Activated CD4-positive, alpha-beta T cell treated with anti-CD3 and anti-CD28 coated beads for 36 hours (primary cell): ENCODE data around the gene ST6GAL1. TPM values are rescaled to one million over a fixed set of nuclear protein-coding genes. Genes with fewer than 3 reads are reported as not detected.

Source experiments
- ATAC-seq: fragments of 200-7000 bp; cut with Tn5 transposase; one replicate; pipeline ENCODE4 v1.10.0; 2021; ENCODE audit warnings: mild to moderate bottlenecking, moderate library complexity
- CTCF ChIA-PET: fragments of 350-600 bp; sonication (Branson Sonifier 250); formaldehyde crosslinking; loops from one replicate; lab custom pipeline; 2021; ENCODE audit warnings: antibody characterized with exemption; lab: Charles Lee
- POLR2A ChIA-PET: fragments of 350-600 bp; sonication (Branson Sonifier 250); formaldehyde crosslinking; loops from one replicate; lab custom pipeline; 2021; ENCODE audit warnings: antibody characterized with exemption, inconsistent platforms; lab: Charles Lee
- DNase-seq: peaks from one replicate; pipeline ENCODE4 v3.0.0-alpha.2; 2020
- H3K27ac Mint-ChIP-seq: one replicate; pipeline ENCODE4 v1.8.0; 2021; ENCODE audit warnings: mixed read lengths
- H3K27me3 Mint-ChIP-seq: one replicate; pipeline ENCODE4 v1.8.0; 2021; ENCODE audit warnings: mixed read lengths
- H3K36me3 Mint-ChIP-seq: one replicate; pipeline ENCODE4 v1.8.0; 2021; ENCODE audit warnings: low read depth, mixed read lengths
- H3K4me1 Mint-ChIP-seq: one replicate; pipeline ENCODE4 v1.8.0; 2021; ENCODE audit warnings: mixed read lengths
- H3K4me3 Mint-ChIP-seq: one replicate; pipeline ENCODE4 v1.8.0; 2021; ENCODE audit warnings: mild to moderate bottlenecking, moderate library complexity, mixed read lengths
- H3K9me3 Mint-ChIP-seq: one replicate; pipeline ENCODE4 v1.8.0; 2021; ENCODE audit warnings: low read depth, mixed read lengths
- intact Hi-C, 2 experiments: fragments of 100-400 bp; cut with DNase I in 1 of 2; cut with micrococcal nuclease in 1 of 2; formaldehyde crosslinking; loops; one replicate each; pipeline versions ENCODE4 v1.14.2 to v1.15.1; 2022 to 2024; cut with DNase I, micrococcal nuclease
- total RNA-seq, 2 experiments: library from RNA; stranded (reverse); gene quantifications; one replicate each; pipeline ENCODE4 v1.2.3, GENCODE V29; 2021

ST6GAL1 gene
- total RNA-seq, 2 experiments from 2014 or later, result 86.6 to 111 TPM

DNA sequence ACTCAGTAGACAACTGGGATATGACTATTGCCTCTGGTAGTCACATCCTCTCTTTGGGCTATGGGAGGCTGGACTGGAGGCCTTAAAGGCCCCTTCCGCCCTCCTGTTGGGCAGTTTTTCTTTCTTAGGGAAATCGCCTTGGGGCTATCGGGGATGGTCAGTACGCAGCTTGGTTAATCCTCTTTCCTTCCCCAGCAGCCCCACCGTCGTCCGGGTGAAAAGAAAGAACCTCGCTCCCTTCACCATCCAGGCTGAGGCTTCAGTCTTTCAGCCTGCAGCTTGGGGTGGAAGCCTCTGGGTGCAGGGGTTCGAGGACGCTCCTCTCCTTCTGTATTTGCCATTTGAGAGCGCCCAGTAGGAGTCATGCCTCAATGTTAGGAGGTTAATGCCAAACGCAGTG, 641 bp upstream of the ST6GAL1 start:
- Mint-ChIP-seq H3K9me3 (no peaks in the 10 kb centered on the region), H3K27ac (no peak overlapping the region), H3K27me3 (no peaks in the 10 kb centered on the region), H3K36me3 (peaks cover 26% of the 10 kb centered on the region), H3K4me1 (peaks cover 27% of the 10 kb centered on the region), H3K4me3 (peak overlapping the region; percentile 90)
- CTCF ChIA-PET, result interaction anchor here (1.6 to 8.2 kb wide), 2 partner anchors 80 to 96 kb away, joined by 4 to 48 read pairs; no protein-coding TSS in a partner anchor
- intact Hi-C loops, result loop anchor here (1.0 to 5.0 kb wide), 10 partner anchors 21 to 992 kb away; partner anchors contain the start of genes DNAJB11 (in 1 of the 2), RPL39L (in 1 of the 2) and TRA2B (in 1 of the 2)
- ATAC-seq (no peak), DNase-seq (no peak)
- POLR2A ChIA-PET, result no interaction called here

DNA sequence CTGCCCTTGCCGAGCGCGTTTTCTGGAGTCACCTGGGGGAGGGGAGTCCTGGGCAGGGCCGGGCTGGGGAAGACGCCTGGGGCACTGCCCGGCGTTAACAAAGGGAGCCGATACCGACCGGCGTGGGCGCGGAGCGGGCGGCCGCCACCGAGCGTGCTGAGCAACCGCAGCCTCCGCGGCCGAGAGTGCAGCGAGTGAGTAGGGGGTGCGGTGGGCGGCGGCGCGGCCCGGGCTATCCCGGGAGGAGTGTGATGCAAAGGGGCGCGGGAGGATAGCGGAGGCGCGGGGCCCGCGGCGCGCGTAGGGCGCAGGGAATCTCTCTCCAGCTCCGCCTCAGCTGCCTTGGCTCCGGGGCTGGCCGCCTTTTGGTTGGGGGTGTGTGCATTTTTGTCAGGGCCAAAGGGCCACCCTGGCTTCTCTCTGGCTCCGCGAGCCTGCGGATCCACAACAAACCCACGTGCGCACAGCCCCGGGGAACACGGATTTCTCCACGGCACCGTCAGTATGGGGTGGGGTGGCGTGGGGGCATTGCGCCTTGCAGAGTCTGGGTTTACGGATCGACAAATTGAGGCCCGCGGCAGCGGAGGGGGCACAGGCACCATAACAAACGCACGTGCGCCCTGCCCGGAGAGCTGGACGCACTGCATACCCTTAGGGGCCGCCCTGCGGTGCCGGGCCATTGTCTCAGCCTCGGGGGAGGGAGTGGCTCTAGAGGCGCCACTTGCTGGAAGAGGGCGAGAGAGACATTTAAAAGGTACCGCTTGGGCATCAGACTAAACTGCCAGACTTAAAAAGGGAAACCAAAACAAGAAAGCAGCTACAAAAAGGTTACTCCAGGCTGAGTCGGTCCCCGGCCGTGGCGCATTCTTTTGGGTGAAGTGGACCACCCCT, 560 bp downstream of the ST6GAL1 start:
- peaks cover 36% of the 10 kb centered on the region for H3K36me3 Mint-ChIP-seq
- H3K27ac Mint-ChIP-seq, result peak overlapping the region; percentile 96
- H3K4me1 Mint-ChIP-seq, result peaks cover 35% of the 10 kb centered on the region
- intact Hi-C loops, result loop anchor here (1.0 to 5.0 kb wide), 14 partner anchors 22 to 994 kb away; partner anchors contain the start of genes DNAJB11 (in 1 of the 2), RPL39L (in 1 of the 2) and TRA2B (in 1 of the 2)
- peak; percentile 80 for ATAC-seq
- peak; percentile 79 for DNase-seq
- H3K4me3 Mint-ChIP-seq, result peak overlapping the region; percentile 90
- no peaks in the 10 kb centered on the region for H3K27me3 Mint-ChIP-seq
- CTCF ChIA-PET, result interaction anchor here (0.6 to 8.2 kb wide), 19 partner anchors 10 to 234 kb away, joined by 3 to 48 read pairs (median 4); no protein-coding TSS in a partner anchor
- H3K9me3 Mint-ChIP-seq, result no peaks in the 10 kb centered on the region
- POLR2A ChIA-PET, result interaction anchor here (0.6 to 1.9 kb wide), 9 partner anchors 12 to 993 kb away, joined by 3 to 15 read pairs (median 4); partner anchors contain the start of gene TRA2B

DNA sequence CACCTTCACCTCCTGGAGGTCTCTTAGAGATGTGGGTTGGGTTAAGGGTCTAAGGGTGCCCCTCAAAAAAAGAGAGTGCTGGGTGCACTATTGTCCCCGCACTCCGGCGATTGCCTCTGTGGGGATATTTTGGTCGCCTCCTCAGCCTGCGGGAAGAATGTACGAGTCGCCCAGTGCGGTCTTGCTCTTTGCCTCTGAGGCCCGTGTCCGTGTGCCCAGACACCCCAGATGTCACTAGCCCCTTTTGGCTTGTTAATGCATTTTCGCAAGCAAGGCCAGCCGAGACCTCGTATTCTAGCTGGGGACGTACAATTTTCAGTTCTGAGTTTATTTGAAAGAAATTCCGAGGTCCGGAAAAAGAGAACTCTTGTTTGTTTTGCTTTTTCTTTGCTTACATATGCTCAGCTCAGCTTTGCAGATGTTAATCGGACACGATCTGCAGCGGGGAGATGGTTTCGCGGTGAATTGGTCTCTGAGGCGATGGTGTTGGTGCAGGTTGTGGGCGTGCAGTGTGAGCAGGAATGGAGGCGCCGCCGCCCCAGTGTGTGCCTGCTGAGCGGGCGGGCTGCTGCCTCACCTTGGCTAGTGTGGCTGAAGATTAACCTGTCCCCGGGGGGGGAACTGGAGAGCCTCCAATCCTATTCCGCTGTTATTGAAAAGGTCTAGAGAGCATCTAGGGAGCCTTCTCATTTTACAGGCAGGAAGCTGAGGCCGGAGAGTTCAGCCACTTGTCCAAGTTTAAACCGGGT, 1.4 kb downstream of the ST6GAL1 start:
- peaks cover 38% of the 10 kb centered on the region for H3K4me1 Mint-ChIP-seq
- H3K4me3 Mint-ChIP-seq, result peak overlapping the region; percentile 90
- ATAC-seq (peak; percentile 52), DNase-seq (peak; percentile 81)
- no peaks in the 10 kb centered on the region for H3K9me3 Mint-ChIP-seq
- CTCF ChIA-PET, result interaction anchor here (0.7 to 8.2 kb wide), 24 partner anchors 9 to 235 kb away, joined by 3 to 48 read pairs (median 4); partner anchors contain the start of gene RPL39L
- H3K36me3 Mint-ChIP-seq, result peaks cover 36% of the 10 kb centered on the region
- intact Hi-C loops, result loop anchor here (1.0 to 5.0 kb wide), 15 partner anchors 22 to 994 kb away; partner anchors contain the start of genes DNAJB11 (in 1 of the 2), RPL39L (in 1 of the 2) and TRA2B (in 1 of the 2)
- peak overlapping the region; percentile 96 for H3K27ac Mint-ChIP-seq
- H3K27me3 Mint-ChIP-seq, result no peaks in the 10 kb centered on the region
- POLR2A ChIA-PET, result interaction anchor here (0.6 to 1.9 kb wide), 8 partner anchors 11 to 994 kb away, joined by 3 to 15 read pairs (median 4); partner anchors contain the start of gene TRA2B

DNA sequence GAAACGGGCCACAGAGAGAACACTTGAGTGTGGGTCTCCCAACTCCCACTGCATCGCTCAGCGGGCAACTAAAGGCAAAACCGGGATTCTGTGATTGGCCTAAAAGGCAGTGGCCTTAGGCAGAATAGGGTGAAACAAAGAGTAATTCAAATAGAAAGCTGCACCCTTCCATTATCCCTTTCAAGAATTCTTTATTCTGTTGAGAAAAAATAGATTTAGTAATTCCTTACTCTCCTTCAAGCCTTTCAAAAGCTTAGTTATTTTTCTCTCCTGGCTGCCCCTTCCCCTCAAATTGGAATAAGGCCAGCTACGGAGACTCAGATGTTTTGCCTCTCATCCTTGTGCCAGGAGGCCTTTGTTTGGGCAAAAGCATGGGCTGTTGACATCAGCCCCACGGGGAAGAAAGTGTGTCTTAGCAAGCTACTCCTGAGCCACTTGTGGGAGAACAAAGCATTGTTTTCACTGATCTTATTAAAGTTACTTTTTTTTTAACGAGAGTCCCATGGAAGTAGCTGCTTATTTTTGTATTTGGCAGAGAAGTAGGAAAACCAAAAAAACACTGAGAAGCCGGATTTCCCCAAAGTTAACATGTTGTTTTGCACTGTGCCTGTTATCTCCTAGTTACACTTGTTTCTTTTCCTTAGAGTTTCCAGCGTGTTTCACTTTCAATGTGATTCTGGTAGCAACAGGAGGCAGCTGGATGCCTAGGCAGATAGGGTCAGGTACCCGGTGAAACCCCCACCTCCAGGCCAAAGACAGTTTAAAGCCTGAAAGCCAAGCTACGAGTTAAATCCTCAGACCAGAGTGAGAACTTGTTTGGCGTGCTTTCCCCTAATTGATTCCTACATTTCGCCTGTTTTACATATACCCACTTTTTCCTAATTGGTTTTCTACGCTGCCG, 2.2 kb downstream of the ST6GAL1 start:
- ATAC-seq (no peak), DNase-seq (no peak)
- no peaks in the 10 kb centered on the region for H3K27me3 Mint-ChIP-seq
- H3K4me3 Mint-ChIP-seq, result peak overlapping the region; percentile 90
- ChIA-PET POLR2A (interaction anchor here (0.6 to 1.9 kb wide), 7 partner anchors 16 to 249 kb away, joined by 3 to 15 read pairs (median 3); no protein-coding TSS in a partner anchor), CTCF (interaction anchor here (0.9 to 8.2 kb wide), 16 partner anchors 8 to 234 kb away, joined by 3 to 48 read pairs (median 4); partner anchors contain the start of gene RPL39L)
- H3K36me3 Mint-ChIP-seq, result peaks cover 42% of the 10 kb centered on the region
- intact Hi-C loops, result loop anchor here (1.0 to 5.0 kb wide), 6 partner anchors 21 to 995 kb away; partner anchors contain the start of genes DNAJB11 (in 1 of the 2) and TRA2B (in 1 of the 2)
- no peaks in the 10 kb centered on the region for H3K9me3 Mint-ChIP-seq
- peak overlapping the region; percentile 96 for H3K27ac Mint-ChIP-seq
- peaks cover 44% of the 10 kb centered on the region for H3K4me1 Mint-ChIP-seq

DNA sequence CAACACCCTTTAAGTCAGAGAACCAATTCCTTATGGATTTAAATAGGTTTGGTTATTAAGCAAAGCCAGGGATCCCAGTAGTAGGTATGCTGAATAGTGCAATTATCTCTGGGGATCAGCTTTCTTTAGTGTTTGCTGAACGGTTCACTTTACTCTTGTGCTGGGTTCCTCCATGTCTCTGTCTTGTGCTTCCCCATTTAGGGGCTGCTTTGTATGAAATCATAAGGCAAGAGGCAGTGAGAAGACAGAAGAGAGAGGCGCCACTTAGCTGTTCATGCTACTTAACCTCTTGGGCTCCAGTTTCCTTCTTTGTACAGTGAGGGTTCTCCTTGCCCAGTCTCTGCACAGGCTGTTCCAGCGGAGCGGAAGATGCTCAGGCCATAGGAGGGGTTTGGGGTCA, 3.5 kb downstream of the ST6GAL1 start:
- no peak overlapping the region for H3K27ac Mint-ChIP-seq

DNA sequence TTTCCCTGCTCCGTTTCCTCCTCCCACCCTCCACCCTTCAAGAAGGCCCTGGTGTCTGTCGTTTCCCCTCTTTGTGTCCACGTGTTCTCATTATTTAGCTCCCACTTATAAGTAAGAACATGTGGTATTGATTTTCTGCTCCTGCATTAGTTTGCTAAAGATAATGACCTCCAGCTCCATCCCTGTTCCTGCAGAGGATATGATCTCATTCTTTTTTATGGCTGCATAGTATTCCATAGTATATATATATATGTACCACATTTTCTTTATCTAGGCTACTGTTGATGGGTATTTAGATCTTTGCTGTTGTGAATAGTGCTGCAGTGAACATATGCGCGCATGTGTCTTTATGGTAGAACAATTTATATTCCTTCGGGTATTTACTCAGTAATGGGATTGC, 4.8 kb downstream of the ST6GAL1 start:
- ChIA-PET POLR2A (no interaction called here), CTCF (interaction anchor here (1.4 to 8.2 kb wide), 2 partner anchors 86 to 216 kb away, joined by 3 to 48 read pairs; no protein-coding TSS in a partner anchor)
- H3K4me1 Mint-ChIP-seq, result peaks cover 44% of the 10 kb centered on the region
- H3K4me3 Mint-ChIP-seq, result no peak overlapping the region
- intact Hi-C loops, result no loop called here
- H3K36me3 Mint-ChIP-seq, result peaks cover 47% of the 10 kb centered on the region
- ATAC-seq (no peak), DNase-seq (no peak)
- H3K9me3 Mint-ChIP-seq, result no peaks in the 10 kb centered on the region
- no peaks in the 10 kb centered on the region for H3K27me3 Mint-ChIP-seq
- H3K27ac Mint-ChIP-seq, result no peak overlapping the region

More for the DNA sequence above, 3.5 kb downstream of the ST6GAL1 start:
- DNase-seq (no peak), ATAC-seq (no peak)
- intact Hi-C loops, result loop anchor here (5.0 kb wide), 4 partner anchors 93 to 997 kb away; partner anchors contain the start of genes DNAJB11 (in 1 of the 2) and TRA2B (in 1 of the 2)
- Mint-ChIP-seq H3K36me3 (peaks cover 47% of the 10 kb centered on the region), H3K4me3 (no peak overlapping the region), H3K4me1 (peaks cover 45% of the 10 kb centered on the region), H3K27me3 (no peaks in the 10 kb centered on the region), H3K9me3 (no peaks in the 10 kb centered on the region)
- ChIA-PET POLR2A (no interaction called here), CTCF (interaction anchor here (0.6 to 8.2 kb wide), 2 partner anchors 84 to 266 kb away, joined by 3 to 48 read pairs; no protein-coding TSS in a partner anchor)

DNA sequence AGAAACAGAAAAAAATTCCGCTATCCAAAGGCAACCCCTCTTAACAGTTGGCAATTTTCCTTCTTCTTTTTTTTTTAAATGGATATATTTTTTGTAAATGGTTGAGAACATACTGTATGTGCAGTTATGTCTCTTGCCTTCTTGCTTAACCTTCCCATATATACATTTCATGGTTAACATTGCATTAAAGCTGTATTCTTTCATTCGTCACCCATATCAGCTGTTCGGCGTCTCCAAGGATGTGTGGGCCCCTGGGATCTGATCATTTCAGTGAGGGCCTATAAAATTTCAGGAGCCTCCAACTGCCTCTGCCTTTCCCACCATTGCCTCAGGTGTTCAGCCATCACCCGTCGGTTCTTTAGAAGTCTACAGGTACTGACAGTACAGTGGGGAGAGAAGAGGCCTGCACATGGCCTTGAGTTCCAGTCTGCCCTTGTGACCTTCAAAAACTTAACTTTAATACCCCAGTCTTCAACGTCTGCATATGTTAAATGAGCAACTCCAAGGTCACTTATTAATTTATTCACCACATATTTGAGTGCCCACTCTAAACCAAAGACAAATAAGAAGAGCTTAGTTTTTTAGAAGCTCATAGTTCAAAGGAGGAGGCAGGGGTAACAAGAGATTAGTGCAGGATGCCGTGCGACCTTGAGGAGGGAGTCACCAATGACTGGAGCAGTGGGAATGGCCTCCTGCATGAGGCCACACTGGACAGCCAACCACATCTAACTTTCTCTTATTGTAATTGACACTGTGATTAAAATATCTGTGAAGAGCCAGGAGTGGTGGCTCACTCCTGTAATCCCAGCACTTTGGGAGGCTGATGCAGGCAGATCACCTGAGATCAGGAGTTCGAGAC, 6.9 kb downstream of the ST6GAL1 start:
- ATAC-seq (no peak), DNase-seq (no peak)
- H3K4me1 Mint-ChIP-seq, result peaks cover 49% of the 10 kb centered on the region
- H3K9me3 Mint-ChIP-seq, result no peaks in the 10 kb centered on the region
- no peak overlapping the region for H3K4me3 Mint-ChIP-seq
- intact Hi-C loops, result no loop called here
- ChIA-PET POLR2A (interaction anchor here (0.7 kb wide), 1 partner anchor 61 kb away, joined by 3 read pairs; no protein-coding TSS in a partner anchor), CTCF (interaction anchor here (0.9 kb wide), 1 partner anchor 25 kb away, joined by 3 read pairs; no protein-coding TSS in a partner anchor)
- H3K27me3 Mint-ChIP-seq, result no peaks in the 10 kb centered on the region
- H3K27ac Mint-ChIP-seq, result no peak overlapping the region
- peaks cover 43% of the 10 kb centered on the region for H3K36me3 Mint-ChIP-seq

DNA sequence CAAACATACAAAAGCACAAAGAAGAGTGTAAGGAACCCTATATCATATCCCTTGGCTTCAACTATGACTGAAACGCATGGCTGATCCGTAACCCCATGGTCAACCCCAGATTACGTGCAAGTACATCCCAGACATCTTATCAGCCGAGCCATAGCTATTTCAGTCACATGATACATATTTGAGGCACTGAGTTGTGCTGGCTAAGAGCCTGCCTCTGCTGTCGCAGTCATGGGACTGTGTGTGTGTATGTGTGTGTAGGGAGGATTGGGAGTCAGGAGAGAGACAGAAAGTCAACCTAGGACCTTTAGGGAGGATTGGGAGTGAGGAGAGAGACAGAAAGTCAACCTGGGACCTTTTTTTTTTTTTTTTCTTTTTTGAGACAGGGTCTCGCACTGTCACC, 8.4 kb downstream of the ST6GAL1 start:
- ChIA-PET CTCF (interaction anchor here (0.9 kb wide), 2 partner anchors 23 to 29 kb away, joined by 3 read pairs; no protein-coding TSS in a partner anchor), POLR2A (interaction anchor here (0.6 kb wide), 1 partner anchor 1461 kb away, joined by 3 read pairs; no protein-coding TSS in a partner anchor)
- no peak overlapping the region for H3K4me3 Mint-ChIP-seq
- ATAC-seq, result no peak
- peaks cover 39% of the 10 kb centered on the region for H3K36me3 Mint-ChIP-seq
- no peaks in the 10 kb centered on the region for H3K9me3 Mint-ChIP-seq
- no peaks in the 10 kb centered on the region for H3K27me3 Mint-ChIP-seq
- intact Hi-C loops, result no loop called here
- H3K4me1 Mint-ChIP-seq, result peaks cover 35% of the 10 kb centered on the region
- no peak for DNase-seq
- H3K27ac Mint-ChIP-seq, result peak overlapping the region; percentile 5

DNA sequence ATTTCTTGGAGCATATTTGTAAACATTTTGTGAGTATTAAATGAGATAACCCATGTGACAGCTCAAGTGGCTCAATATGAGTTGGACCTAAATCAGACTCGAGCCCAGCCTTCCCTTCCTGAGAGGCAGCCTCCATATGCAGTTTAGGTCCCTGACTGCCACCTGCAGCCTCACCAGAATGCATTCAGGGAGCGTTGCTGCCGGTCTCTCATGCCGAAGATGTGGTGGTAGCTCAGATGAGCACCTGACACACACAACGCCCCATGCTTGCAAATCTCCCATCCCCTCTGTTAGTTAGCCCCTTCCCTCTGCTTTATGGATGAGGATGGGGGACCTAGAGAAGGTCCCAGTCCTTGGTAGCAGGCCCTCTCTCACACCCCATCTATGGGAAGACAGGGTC, 9.2 kb downstream of the ST6GAL1 start:
- intact Hi-C loops, result no loop called here
- no peaks in the 10 kb centered on the region for H3K9me3 Mint-ChIP-seq
- H3K4me3 Mint-ChIP-seq, result no peak overlapping the region
- no peaks in the 10 kb centered on the region for H3K27me3 Mint-ChIP-seq
- no peak for DNase-seq
- no peak overlapping the region for H3K27ac Mint-ChIP-seq
- ChIA-PET POLR2A (no interaction called here), CTCF (interaction anchor here (0.9 kb wide), 1 partner anchor 30 kb away, joined by 3 read pairs; no protein-coding TSS in a partner anchor)
- ATAC-seq, result no peak
- peaks cover 32% of the 10 kb centered on the region for H3K4me1 Mint-ChIP-seq
- peaks cover 40% of the 10 kb centered on the region for H3K36me3 Mint-ChIP-seq
